ENCODE results near the gene ARMC6.
A peak's percentile ranks its signal among the peaks of the same experiment; 100 is the strongest.

The ARMC6 gene

GRCh38 chr19:18990128-18990708 is 43.2 kb upstream of the ARMC6 start:
- no peak overlapping the region for H3K4me3 ChIP-seq (replicated peaks; ENCODE audit: low read depth, low read length)
- DNase-seq (ENCODE audit: extremely low read depth, insufficient read length), result no peak
- TF ChIP-seq, protein P1, sequence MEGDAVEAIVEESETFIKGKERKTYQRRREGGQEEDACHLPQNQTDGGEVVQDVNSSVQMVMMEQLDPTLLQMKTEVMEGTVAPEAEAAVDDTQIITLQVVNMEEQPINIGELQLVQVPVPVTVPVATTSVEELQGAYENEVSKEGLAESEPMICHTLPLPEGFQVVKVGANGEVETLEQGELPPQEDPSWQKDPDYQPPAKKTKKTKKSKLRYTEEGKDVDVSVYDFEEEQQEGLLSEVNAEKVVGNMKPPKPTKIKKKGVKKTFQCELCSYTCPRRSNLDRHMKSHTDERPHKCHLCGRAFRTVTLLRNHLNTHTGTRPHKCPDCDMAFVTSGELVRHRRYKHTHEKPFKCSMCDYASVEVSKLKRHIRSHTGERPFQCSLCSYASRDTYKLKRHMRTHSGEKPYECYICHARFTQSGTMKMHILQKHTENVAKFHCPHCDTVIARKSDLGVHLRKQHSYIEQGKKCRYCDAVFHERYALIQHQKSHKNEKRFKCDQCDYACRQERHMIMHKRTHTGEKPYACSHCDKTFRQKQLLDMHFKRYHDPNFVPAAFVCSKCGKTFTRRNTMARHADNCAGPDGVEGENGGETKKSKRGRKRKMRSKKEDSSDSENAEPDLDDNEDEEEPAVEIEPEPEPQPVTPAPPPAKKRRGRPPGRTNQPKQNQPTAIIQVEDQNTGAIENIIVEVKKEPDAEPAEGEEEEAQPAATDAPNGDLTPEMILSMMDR (IDR thresholded peaks at IDR 0.05; ENCODE audit: insufficient read depth, low read length, poor library complexity, severe bottlenecking), result no peak
- peaks cover 25% of the 10 kb centered on the region for H3K36me3 ChIP-seq (ENCODE audit: control insufficient read depth, insufficient read depth, low read length)
- no peaks in the 10 kb centered on the region for H3K27me3 ChIP-seq (replicated peaks; ENCODE audit: control insufficient read depth, insufficient read depth, low read length)

DNA sequence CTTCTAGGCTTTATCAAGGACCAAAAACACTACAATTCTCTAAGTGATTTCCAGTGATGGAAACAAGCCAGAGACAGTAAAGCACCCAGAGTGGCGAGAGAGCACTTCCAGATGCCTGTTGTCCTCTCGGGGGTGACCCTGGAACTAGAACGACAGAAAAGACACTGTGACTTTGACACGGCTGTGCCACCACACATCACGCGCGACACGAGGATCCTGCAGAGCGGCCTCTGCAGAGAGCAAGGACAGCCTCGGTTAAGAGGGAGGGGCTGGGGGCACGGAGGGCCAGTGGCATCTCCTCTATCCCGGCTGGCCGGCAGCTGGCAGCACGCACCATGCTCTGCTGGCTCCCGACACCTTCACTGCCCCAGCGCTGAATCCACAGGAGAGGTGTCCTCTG is 42.4 kb upstream of the ARMC6 start:
- H3K36me3 ChIP-seq (ENCODE audit: control insufficient read depth, insufficient read depth, low read length), result peaks cover 30% of the 10 kb centered on the region
- no peak for DNase-seq (ENCODE audit: extremely low read depth, insufficient read length)
- TF ChIP-seq, protein P1 (IDR thresholded peaks at IDR 0.05; ENCODE audit: insufficient read depth, low read length, poor library complexity, severe bottlenecking), result no peak
- no peak overlapping the region for H3K4me3 ChIP-seq (replicated peaks; ENCODE audit: low read depth, low read length)
- no peaks in the 10 kb centered on the region for H3K27me3 ChIP-seq (replicated peaks; ENCODE audit: control insufficient read depth, insufficient read depth, low read length)

- Histone ChIP-seq H3K4me3 (replicated peaks; ENCODE audit: low read depth, low read length) (no peak overlapping the region), H3K27me3 (replicated peaks; ENCODE audit: control insufficient read depth, insufficient read depth, low read length) (no peaks in the 10 kb centered on the region), H3K36me3 (ENCODE audit: control insufficient read depth, insufficient read depth, low read length) (peaks cover 30% of the 10 kb centered on the region)
- TF ChIP-seq, protein P1 (IDR thresholded peaks at IDR 0.05; ENCODE audit: insufficient read depth, low read length, poor library complexity, severe bottlenecking), result no peak
- no peak for DNase-seq (ENCODE audit: extremely low read depth, insufficient read length)
Observed at GRCh38 chr19:18991468-18991867, 41.9 kb upstream of the ARMC6 start.

GRCh38 chr19:18992696-18993095 is 40.7 kb upstream of the ARMC6 start:
- H3K36me3 ChIP-seq (ENCODE audit: control insufficient read depth, insufficient read depth, low read length), result peaks cover 34% of the 10 kb centered on the region
- no peaks in the 10 kb centered on the region for H3K27me3 ChIP-seq (replicated peaks; ENCODE audit: control insufficient read depth, insufficient read depth, low read length)
- TF ChIP-seq, protein P1 (IDR thresholded peaks at IDR 0.05; ENCODE audit: insufficient read depth, low read length, poor library complexity, severe bottlenecking), result no peak

DNA sequence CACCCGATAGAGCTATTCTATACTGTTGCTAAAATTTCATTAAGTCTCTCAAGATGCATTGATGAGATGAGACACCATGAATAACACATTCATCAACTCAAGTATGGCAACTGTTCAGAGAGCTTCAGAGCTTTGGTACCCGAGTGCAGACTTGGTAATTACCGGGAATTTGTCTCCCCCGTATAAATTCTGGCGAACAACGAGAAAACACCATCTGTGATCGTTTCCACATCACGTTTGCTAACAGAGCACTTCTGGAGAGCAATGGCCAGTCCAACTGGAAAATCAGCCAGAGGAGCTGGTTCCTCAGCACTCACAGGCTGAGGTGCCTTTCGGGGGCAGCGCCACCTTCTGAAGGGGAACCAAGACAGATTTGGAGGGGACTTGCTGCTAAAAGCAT is 40.3 kb upstream of the ARMC6 start:
- H3K4me3 ChIP-seq (replicated peaks; ENCODE audit: low read depth, low read length), result no peak overlapping the region
- no peak for DNase-seq (ENCODE audit: extremely low read depth, insufficient read length)
- peaks cover 34% of the 10 kb centered on the region for H3K36me3 ChIP-seq (ENCODE audit: control insufficient read depth, insufficient read depth, low read length)
- TF ChIP-seq, protein P1 (IDR thresholded peaks at IDR 0.05; ENCODE audit: insufficient read depth, low read length, poor library complexity, severe bottlenecking), result no peak
- no peaks in the 10 kb centered on the region for H3K27me3 ChIP-seq (replicated peaks; ENCODE audit: control insufficient read depth, insufficient read depth, low read length)

More at GRCh38 chr19:18992696-18993095, 40.7 kb upstream of the ARMC6 start:
- H3K4me3 ChIP-seq (replicated peaks; ENCODE audit: low read depth, low read length), result no peak overlapping the region
- DNase-seq (ENCODE audit: extremely low read depth, insufficient read length), result no peak

DNA sequence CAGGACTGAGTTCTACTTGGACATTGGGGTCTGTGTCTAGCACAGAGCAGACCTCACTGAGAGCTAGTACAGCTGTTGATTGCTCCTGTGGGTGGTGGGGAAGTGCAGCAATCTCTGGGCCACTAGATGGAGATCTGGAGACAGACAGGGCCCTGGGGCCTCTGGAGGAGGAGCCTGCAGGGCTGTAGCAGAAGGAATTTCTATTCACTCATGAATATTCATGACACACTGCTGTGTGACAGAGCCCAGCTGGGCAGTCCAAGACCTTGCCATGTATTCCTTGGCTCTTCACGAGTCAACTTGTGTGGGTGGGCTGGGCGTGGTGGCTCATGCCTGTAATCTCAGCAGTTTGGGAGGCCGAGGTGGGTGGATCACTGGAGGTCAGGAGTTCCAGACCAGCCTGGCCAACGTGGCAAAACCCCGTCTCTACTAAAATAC is 37.6 kb upstream of the ARMC6 start:
- no peaks in the 10 kb centered on the region for H3K27me3 ChIP-seq (replicated peaks; ENCODE audit: control insufficient read depth, insufficient read depth, low read length)
- no peak overlapping the region for H3K4me3 ChIP-seq (replicated peaks; ENCODE audit: low read depth, low read length)
- TF ChIP-seq, protein P1 (IDR thresholded peaks at IDR 0.05; ENCODE audit: insufficient read depth, low read length, poor library complexity, severe bottlenecking), result peak; percentile 57
- peaks cover 50% of the 10 kb centered on the region for H3K36me3 ChIP-seq (ENCODE audit: control insufficient read depth, insufficient read depth, low read length)
- no peak for DNase-seq (ENCODE audit: extremely low read depth, insufficient read length)

All from GM06990 (cell line).